GM21619 (cell line): ENCODE results near the gene NEBL.

ENCODE experiments used
- ATAC-seq: cut with Tn5 transposase; IDR thresholded peaks from one replicate; pipeline ENCODE4 v1.9.1; 2021; ENCODE audit not compliant: unreplicated experiment

The NEBL gene

DNA sequence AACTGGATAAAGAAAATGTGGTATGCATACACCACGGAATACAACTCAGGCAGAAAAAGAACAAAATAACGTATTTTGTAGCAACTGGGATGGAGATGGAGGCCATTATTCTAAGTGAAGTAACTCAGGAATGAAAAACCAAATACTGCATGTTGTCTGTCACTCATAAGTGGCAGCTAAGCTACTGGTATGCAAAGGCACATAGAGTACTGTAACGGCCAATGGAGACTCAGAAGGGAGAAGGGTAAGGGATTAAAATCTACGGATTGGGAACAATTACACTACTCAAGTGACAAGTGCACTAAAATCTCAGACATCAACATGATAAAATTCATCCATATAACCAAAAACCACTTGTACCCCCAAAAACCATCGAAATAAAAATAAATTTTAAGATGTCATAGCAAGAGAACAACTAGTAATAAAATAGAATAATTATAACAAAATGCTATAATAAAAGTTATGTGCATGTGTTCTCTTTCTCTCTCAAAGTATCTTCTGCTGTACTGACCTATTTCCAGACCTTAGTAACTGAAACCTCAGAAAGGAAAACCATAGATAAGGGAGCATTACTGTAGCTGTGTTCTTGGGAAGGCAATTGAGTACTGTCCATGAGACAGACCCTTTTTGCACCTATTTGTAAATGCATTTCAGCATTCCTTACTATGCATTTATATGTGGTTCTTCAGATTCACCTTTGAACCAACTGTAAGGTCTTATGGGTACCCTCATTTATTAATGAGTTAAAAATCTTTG is 6.7 kb upstream of the NEBL start:
- no peak for ATAC-seq

DNA sequence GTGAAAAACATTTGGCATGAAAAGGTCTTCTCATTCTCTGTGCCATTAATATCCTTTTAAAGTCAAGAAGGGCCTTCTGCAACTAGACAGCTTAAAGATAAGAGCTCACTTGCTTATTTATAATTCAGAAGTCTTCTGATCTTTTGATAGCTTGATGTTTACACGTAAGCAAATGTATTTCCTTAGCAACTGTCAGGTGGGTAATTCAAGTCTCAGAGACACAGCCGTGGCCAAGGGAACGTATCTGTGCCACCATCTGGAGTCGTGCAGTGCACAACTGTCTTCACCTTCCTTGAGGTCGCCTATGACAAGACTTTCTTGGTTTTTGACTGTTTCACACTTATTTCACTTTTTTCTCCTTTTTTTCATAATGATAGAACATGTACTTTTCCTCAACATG is 4.0 kb upstream of the NEBL start:
- ATAC-seq = no peak

DNA sequence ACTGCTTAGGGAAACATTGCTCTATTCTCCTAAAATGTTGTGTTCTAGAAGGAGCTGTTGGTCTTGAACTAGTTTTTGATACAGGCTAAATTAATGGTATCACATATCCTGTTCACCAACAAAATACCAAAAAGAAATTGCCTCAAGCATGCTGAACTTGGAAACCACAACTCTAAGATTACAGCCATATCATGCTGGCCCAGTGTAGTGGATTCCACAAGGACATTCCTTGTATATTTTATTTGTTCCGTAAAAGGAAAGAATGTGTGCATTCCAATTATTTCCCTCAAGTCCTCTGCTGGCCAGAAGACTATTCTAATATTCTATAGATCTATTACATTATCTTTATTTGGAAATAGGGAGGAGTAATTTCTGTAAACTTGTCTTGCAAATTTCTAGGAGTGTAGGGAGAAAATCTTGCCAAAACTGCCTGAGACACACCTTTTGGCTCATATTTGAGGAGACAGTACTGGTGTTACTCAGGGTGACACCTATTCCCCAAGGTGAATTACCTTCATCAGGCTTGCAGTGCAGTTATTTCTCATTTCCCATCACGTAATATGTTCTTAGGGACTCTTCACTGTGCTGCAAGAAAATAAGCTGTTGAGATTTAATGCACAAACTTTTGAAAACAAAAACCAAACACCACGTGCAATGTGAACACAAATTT is 1.9 kb upstream of the NEBL start:
- no peak for ATAC-seq

DNA sequence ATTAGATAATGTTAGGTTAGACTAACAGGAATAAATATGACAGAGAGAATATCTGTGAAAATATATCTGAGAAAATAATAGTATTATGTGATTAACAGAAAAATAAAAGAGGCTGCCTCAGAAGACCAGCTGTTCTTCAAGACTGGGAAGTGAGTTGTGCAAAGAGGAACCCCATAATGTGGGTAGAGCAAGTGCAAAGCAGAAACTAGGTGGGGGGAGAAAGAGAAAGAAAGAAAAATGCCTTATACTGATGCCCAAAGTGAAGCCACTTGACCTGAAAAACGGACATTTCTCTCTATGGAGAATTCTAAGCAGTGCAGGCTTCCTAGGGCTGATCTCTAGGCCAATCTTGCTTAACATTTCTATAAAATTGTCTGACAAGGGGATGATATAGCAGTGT is 3.8 kb downstream of the NEBL start:
- ATAC-seq = no peak

DNA sequence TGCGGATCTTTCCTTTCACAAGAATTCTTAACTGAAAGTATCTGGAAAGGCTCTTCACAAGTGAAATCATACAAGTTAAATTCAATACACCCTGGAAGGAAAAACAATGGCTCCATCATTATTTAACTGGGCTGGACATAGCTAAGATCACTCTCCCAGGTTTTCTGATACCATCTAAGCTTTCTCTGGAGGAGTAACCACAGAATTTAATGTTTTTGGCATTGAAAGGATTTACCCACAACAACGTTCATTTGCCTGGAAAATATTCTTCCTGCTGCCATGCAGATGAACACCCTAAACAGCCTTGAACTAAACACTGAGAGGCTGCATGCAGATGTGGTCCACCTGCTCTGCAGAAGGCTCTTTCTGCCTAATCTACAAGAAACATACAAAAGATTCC is 4.3 kb downstream of the NEBL start:
- ATAC-seq = no peak

DNA sequence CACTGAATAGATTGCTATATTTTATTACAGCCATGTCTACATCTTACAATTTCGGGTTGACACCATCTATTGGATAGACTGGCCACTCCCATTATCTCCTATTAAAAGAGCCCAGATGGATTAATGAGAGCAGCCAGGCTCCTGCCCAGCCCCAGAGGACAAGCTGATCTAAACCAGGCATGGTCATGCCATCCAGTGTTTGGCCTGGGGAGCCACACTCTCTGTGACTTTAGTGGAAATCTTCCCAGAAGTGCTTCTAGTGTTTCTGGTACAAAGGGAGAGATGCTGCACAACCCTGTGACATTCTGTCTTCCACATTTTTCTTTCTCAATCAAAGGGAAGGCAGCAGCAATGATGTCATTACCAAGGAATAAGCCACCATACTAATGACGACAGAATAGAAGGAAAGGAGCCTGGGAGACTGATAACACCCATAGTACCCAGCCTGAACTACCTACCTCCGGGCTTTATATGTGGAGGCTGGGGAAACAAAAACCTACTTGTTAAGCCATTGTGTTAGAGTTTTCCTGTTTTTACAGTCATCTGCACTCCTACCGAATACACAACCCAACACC is 5.0 kb downstream of the NEBL start:
- no peak for ATAC-seq

DNA sequence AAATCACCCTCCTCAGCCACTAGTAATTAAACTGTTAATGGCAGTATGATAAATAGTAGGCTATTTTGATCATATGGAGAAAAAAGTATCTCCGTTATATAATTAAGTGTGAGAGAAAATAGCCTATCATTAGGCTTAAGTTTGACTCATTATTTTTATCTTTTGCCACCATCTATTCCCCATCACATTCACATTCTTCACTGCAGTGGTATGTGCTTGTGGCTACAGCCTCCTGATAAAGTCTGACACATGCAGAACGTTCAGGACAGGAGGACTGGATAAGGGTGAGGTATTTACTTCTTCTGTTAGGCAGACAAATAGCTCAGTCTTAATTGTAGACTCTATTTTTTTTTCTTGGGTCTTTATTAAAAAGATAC is 5.8 kb downstream of the NEBL start:
- no peak for ATAC-seq

DNA sequence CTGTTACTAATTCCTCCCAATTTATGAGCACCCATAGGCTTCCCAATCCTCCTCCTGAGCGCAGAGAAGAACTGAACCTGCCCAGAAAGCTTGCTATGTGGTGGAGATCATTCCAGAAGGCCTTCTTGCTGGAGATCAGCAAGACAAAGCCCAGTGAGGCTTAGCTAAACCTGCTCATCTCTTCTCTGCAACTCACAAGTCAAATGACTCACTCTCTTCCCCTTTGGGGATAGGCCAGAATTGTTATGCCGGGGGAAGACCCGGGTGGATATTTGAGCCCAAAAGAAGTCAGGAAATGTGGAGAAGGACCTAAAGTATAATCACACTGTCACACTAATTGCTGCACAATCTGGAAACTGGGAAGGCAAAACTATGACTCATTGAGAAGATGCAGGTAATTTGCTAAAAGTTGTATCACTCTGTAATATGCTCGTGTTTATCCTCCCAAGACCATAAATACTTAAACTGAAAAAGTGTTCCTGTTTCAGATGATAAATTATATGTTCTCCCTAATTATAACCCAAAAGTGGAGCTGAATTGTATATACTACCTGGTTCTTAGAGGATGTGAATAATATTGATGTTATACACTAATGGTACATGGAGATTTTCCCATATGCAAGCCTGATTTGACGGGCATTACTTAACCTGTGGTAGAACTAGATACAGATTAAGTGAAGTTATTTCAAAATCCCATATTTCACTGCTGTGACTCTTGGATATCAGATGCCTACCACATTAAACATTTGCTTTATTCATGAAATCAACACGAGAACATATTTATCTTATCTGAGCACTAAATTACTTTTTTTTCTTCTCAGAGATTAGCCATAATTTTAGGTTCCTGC is 6.4 kb downstream of the NEBL start:
- no peak for ATAC-seq

DNA sequence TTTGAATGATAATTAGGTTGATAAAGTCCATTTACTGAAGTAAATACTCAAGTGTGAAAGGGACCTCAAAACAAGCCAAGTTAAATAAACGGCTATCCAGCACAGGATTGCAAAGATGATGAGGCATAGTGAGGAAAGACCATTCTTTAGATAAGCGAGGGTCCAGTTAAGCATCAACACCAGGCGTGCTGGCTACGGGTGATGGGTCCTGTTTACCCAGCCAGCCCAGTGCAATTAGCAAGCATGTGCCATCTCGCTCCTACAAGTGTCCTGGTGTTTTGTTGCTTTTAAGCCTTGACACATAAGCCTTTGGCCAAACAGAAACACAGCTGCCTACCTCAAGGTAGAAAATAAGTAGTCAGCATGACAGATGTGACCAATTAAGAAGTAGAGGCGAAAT is 7.1 kb downstream of the NEBL start:
- ATAC-seq = no peak

DNA sequence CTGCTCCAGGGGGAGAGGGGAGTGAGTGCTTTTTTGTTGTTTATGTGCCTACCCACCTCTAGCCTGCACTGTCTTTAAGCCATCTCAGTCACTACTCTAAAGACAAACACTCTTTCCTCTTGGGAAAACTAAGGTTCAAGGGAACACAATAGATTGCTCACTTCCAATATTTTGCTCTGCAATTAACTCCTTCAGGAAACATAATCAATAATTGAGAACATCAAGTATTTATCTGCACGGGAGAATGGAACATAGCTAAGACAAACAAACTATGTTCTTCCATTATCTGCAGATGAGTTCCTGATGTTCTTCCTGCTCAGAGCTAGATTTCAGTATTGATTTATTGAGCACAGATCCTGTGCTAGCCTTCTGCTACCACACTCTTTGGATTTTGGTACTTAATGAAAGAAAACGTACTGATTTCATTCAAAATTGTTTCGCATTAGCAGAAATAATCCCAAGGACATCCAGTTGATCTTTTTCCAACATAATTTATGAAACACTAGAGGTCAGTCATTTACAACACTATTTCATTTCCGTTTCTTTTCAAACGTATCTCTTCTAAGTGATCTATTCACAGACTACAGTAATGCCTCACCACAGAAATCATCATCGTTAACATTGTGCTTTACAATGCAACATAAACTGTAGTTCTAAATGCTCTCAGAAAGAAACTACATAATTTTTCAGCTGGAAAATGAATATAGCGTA is 8.3 kb downstream of the NEBL start:
- no peak for ATAC-seq

DNA sequence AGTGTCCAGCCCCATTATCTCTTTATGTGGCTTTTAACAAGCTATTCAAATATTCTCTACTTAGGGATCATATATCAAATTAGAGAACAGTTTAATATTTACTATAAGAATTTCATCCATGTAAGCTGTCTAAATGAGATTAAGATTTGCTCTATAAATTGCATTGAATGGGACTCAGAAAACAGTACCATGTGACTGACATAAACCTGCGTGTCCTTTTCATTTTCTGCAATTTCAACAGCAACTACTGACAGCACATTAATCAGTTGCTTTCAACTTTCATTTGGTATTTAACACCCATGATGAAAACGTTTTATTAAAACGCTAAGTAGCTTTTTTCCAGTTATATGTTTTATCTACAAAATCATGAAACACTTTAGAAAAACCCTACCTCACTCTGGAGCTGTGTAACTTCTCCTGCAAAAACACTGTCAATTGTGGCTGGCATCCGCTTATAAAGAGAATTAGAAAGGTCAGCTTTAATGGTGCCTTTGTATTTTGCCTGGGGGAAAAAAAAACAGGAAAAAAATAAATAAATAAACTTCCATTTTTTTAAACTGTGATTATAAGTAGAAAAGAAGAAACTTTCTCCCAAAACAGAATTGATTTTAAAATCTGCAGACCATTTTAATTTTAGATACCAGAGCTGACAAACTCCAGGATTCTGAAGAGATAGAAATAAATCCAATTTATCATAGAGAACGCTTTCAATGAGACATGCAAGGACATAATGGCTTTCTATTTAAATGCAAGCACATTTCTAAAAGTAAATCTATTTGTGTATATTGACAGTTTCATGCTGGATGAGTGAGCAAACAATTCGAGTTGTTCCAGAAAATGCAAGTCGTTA is 9.2 kb downstream of the NEBL start:
- ATAC-seq = no peak

DNA sequence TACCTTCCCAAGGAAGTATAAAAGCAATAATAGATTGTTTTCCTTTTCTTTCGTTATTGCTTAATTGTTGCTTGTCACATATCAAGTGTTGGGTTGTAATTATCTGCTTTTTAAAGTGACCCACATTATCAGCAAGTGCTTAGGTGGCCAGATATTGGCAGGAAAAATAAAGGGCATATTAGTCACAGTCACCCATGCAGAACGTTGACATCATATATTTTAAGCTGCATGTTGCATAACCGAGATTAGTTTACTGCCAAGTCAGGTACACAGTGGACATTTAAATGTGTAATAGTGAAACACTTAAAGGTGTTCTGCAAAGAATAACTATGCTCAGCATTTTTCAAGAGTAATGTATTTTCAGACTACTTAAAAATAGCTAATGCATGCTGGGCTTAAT is 11.4 kb downstream of the NEBL start:
- ATAC-seq = no peak

DNA sequence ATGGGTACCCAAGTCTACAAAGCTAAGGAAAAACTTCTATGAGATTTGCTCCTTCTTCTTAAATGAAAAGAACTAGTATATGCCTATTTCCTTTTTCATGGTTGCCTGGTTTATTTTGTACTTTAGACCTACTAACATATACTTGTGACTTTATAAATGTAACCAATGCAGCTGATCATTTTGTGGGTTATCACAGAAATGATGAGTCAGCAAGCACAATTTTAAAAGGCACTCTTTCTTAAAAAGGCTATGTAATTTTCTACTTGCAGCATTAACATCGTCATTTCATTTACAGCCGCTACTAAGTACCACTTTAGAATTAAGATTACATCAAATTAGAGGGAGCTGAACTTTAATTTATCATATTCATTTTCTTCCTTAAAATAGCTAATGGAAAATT is 13.6 kb downstream of the NEBL start:
- ATAC-seq = no peak

DNA sequence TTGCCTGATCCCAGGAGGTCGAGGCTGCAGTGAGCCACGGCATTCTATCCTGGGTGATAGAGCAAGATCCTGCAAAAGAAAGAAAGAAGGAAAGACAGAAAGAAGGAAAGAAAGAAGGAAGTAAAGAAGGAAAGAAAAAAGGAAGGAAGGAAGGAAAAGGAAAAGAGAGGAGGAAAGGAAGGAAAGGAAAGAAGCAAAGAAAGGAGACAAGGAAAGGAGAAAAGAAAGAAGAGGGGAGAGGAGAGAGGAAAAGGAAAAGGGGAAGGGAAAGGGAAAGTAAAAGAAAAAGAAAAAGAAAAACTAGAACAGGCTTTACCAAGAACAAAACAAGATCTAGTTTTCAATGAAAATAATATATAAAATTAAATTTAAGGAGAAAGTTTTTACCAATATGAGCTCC is 15.0 kb downstream of the NEBL start:
- ATAC-seq = no peak

DNA sequence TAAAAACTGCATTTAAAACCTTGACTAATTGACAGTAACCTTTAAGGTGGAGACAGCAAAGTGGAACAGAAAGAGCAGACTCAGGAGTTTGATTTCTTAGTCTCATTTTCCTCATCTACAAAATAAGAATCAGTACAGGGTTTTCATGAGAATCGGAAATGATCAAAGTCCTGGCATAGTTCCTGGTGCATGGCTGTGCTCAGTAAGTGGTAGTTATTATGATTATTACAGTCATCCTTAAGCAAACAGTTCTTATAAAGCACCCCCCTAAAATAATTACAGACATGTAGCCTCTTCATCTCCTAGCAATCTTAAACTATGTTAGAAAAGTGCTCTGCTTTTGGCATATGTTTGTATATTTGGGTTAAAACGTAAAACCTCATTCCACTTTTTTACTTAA is 18.0 kb downstream of the NEBL start:
- no peak for ATAC-seq

DNA sequence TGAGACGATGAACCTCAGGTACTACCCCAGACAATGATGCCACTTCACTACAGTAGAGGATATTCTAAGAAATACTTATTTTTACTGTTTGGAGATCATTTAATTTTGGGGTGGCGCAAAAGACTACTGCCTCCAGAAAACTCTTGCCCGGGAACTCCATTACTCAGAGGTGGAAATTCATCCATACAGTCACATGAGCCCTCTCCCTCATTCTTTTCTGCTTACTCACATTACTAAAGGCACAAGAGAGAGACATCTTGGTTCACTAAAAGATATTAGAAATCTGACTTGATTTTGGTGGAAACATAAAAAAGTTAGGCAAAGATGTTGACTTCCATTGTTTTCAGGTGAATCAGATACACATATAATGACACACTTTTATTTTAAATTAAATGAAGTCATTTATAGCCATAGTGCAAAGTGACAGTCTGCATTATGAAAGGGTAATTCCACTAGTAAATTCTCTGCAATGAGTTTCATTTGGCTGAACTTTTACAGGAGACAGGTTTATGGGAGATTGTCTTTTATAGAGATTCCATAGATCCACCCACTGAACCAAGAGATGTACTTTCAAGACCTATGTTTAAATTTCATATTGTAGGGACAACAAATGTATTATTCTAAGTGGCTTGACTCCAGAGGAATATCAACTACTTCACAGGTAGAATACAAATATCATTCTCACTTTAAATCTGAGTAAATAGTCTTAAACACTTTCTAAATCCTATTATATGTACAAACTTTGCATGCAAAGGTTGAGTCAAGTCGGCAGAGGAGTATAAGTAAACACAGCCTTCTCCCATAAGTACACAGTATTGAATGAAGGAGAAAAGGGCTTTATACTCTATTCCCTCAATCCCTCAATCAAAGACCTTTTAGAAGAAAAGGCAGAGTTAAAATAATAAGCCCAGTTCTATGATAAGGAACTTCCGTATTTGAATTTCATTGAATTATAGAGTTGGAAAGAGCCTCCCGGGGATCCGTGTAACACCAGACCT is 18.8 kb downstream of the NEBL start:
- no peak for ATAC-seq

DNA sequence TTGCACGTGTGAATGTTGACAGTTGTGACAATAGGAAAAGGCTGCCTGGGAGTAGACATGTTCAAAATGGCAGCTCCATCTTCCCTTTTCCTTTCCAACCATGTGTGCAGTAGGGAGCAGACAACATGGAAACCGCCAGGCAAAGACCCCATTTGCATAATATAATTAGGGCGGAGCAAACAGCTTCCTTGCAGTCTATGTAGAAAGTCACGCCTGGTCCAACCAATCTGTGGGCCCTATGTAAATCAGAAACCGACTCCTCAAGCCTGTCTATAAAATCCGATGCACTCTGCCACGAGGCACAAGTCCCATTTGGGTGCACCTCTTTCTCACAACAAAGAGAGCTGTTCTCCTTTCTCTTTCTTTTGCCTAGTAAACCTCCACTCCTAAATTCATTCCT is 19.6 kb downstream of the NEBL start:
- ATAC-seq = no peak

DNA sequence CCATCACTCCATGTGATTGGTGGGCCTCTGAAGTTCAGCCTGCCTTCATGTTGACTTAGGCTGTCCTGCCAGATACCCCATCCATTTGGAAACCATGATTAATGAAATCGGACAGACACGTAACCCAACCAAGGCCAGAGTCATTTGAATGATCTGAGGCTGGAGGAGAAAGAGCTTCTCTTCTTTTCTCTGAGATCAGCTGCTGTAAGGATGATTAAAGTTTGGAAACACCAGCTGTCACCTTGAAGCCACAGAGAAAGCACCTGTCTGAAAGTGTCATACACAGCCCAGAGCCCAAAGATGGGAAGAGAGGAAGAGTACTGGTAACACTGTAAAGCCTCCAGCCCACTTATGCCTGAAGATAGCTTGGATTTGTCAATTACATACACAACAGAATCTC is 22.9 kb downstream of the NEBL start:
- ATAC-seq = no peak

DNA sequence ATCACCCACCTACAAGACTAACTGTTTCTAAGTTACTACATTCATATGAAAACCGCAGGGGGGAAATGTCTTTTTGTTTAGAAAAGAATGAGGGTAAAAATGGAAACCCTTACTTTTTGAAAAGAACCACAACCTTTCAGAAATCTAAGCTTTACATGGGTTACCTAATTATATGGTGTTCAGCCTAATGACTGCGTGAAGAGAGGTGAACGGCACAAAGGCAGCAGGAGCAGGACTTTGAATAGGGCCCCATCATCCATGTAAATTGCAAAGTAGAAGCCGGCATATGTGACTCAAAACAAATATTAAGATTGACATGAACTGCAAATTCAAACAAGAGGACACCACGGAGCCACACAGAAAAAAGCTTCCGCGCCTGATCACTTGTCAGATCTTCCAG is 25.1 kb downstream of the NEBL start:
- no peak for ATAC-seq
